ENCODE results near the gene NEIL1. TPM values are rescaled to one million over a fixed set of nuclear protein-coding genes. Genes with fewer than 3 reads are reported as not detected.

NEIL1 gene
- total RNA-seq, 1 experiment from 2014 or later, result 24.8 TPM

GRCh38 chr15:75321711-75322110 is 25.1 kb upstream of the NEIL1 start:
- no peak for TF ChIP-seq NR1H2 (CRISPR knock-in tag; IDR thresholded peaks at IDR 0.05)
- no peak for TF ChIP-seq NFATC4 (CRISPR knock-in tag; IDR thresholded peaks at IDR 0.05)
- TF ChIP-seq GABPB1 (CRISPR knock-in tag; IDR thresholded peaks at IDR 0.05), result no peak
- no peak for TF ChIP-seq TP53 (CRISPR knock-in tag; IDR thresholded peaks at IDR 0.05)
- TF ChIP-seq SMAD4 (CRISPR knock-in tag; IDR thresholded peaks at IDR 0.05), result no peak
- no peak for TF ChIP-seq NFE2L1 (CRISPR knock-in tag; IDR thresholded peaks at IDR 0.05)
- TF ChIP-seq HMGA2 (CRISPR knock-in tag; IDR thresholded peaks at IDR 0.05), result no peak
- no peak for TF ChIP-seq MXD4 (CRISPR knock-in tag; IDR thresholded peaks at IDR 0.05; ENCODE audit: borderline replicate concordance)
- no peak for TF ChIP-seq ZMAT4 (CRISPR knock-in tag; IDR thresholded peaks at IDR 0.05)
- no peak for TF ChIP-seq NFYB (CRISPR knock-in tag; conservative IDR thresholded peaks at IDR 0.05; ENCODE audit: low read depth)
- TF ChIP-seq ZNF219 (CRISPR knock-in tag; IDR thresholded peaks at IDR 0.05; ENCODE audit: borderline replicate concordance), result no peak
- TF ChIP-seq ZNF396 (CRISPR knock-in tag; IDR thresholded peaks at IDR 0.05; ENCODE audit: borderline replicate concordance), result no peak
- no peak for TF ChIP-seq PREB (CRISPR knock-in tag; IDR thresholded peaks at IDR 0.05; ENCODE audit: borderline replicate concordance)
- no peak for TF ChIP-seq JAZF1 (CRISPR knock-in tag; IDR thresholded peaks at IDR 0.05)
- no peak for TF ChIP-seq IRF1 (CRISPR knock-in tag; IDR thresholded peaks at IDR 0.05)
- no peak for TF ChIP-seq ZNF281 (CRISPR knock-in tag; IDR thresholded peaks at IDR 0.05)
- no peak for TF ChIP-seq AFF4 (CRISPR knock-in tag; IDR thresholded peaks at IDR 0.05; ENCODE audit: borderline replicate concordance)
- no peak for TF ChIP-seq ZNF263 (CRISPR knock-in tag; IDR thresholded peaks at IDR 0.05; ENCODE audit: low read depth)
- no peak for TF ChIP-seq ATF2 (CRISPR knock-in tag; IDR thresholded peaks at IDR 0.05; ENCODE audit: borderline replicate concordance, low read depth)
- TF ChIP-seq MAX (CRISPR knock-in tag; IDR thresholded peaks at IDR 0.05), result no peak
- no peak overlapping the region for H3K4me3 Mint-ChIP-seq
- no peak for ATAC-seq
- ChIA-PET CTCF (interaction anchor here (1.3 kb wide), 1 partner anchor 46 kb away, joined by 4 read pairs; no protein-coding TSS in a partner anchor), POLR2A (no interaction called here)
- no peaks in the 10 kb centered on the region for H3K36me3 Mint-ChIP-seq
- no peak for DNase-seq (ENCODE audit: low spot score)
- H3K27ac Mint-ChIP-seq, result no peak overlapping the region
- peaks cover 19% of the 10 kb centered on the region for H3K9me3 Mint-ChIP-seq
- H3K4me1 Mint-ChIP-seq, result no peaks in the 10 kb centered on the region
- H3K27me3 Mint-ChIP-seq (ENCODE audit: low read depth), result peaks cover 26% of the 10 kb centered on the region
